Endothelial cell of umbilical vein (primary cell): ENCODE measurements around the gene OPCML. TPM values are rescaled to one million over a fixed set of nuclear protein-coding genes. Genes with fewer than 3 reads are reported as not detected.

Source experiments
- BruUV-seq: library from RNA; stranded (reverse); fragments of 400-500 nt; replicated peaks from 2 replicates; lab custom pipeline; 2021; lab: Mats Ljungman, UMichigan
- CTCF ChIA-PET: fragments of 300-600, 350-600 bp; sonication (Branson Sonifier 250); formaldehyde crosslinking; loops from one replicate; lab custom pipeline; 2021; ENCODE audit warnings: antibody characterized with exemption, inconsistent platforms; lab: Charles Lee
- POLR2A ChIA-PET: fragments of 300-600, 350-600 bp; sonication (Branson Sonifier 250); formaldehyde crosslinking; loops from one replicate; lab custom pipeline; 2021; ENCODE audit warnings: antibody characterized with exemption, inconsistent platforms; lab: Charles Lee
- DNase-seq: peaks from one replicate; pipeline ENCODE4 v3.0.0-alpha.2; 2011; ENCODE audit warnings: low read depth, low spot score
- FAIRE-seq: peaks from 2 replicates; lab custom pipeline; 2011; peaks lifted over from hg19 to GRCh38; lab: Jason Lieb, UNC
- H2AFZ ChIP-seq: 2 replicates; pipeline ENCODE4 v1.6.0; 2012; ENCODE audit warnings: low read depth, low read length, control low read depth, inconsistent platforms
- H3K27ac ChIP-seq: 2 replicates; pipeline ENCODE4 v1.5.1; 2011; ENCODE audit warnings: low read depth, mild to moderate bottlenecking, control low read depth, low read length, moderate library complexity; ENCODE audit not compliant: insufficient read depth
- H3K27me3 ChIP-seq, 2 experiments: 2 replicates each; pipeline versions ENCODE4 v1.6.0 to v1.6.1; 2011; ENCODE audit warnings: low read length in 2 of 2, mixed read lengths in 1 of 2; ENCODE audit not compliant: control insufficient read depth in 2 of 2, insufficient read depth in 2 of 2
- H3K36me3 ChIP-seq, 2 experiments: 2 replicates in 1 of 2; 3 replicates in 1 of 2; pipeline ENCODE4 v1.5.1; 2011; ENCODE audit warnings: low read length in 2 of 2, mild to moderate bottlenecking in 1 of 2, moderate library complexity in 1 of 2; ENCODE audit not compliant: control insufficient read depth in 2 of 2, insufficient read depth in 2 of 2; ENCODE audit errors: extremely low read depth in 1 of 2
- H3K4me1 ChIP-seq: 3 replicates; pipeline ENCODE4 v1.5.1; 2011; ENCODE audit warnings: mild to moderate bottlenecking, low read length; ENCODE audit not compliant: control insufficient read depth, insufficient read depth; ENCODE audit errors: extremely low read depth
- H3K4me2 ChIP-seq: 2 replicates; pipeline ENCODE4 v1.6.1; 2011; ENCODE audit warnings: low read length, control low read depth, mixed read lengths; ENCODE audit not compliant: insufficient read depth
- H3K4me3 ChIP-seq, 3 experiments: fragments of 200-600 bp in 1 of 3; sonication (generic), shearing (Covaris generic) in 1 of 3; replicated peaks in 1 of 3; 2 replicates each; pipeline ENCODE4 v1.5.1; 2011 to 2016; ENCODE audit warnings: control low read depth in 3 of 3, low read length in 3 of 3, mild to moderate bottlenecking in 2 of 3, inconsistent platforms in 1 of 3, low read depth in 1 of 3, moderate library complexity in 1 of 3; ENCODE audit not compliant: insufficient read depth in 1 of 3
- H3K79me2 ChIP-seq: 2 replicates; pipeline ENCODE4 v1.6.0; 2012; ENCODE audit warnings: low read length, inconsistent platforms; ENCODE audit not compliant: control insufficient read depth, insufficient read depth
- H3K9ac ChIP-seq: replicated peaks from 2 replicates; pipeline ENCODE3; 2011; ENCODE audit warnings: low read length, control low read depth; ENCODE audit not compliant: insufficient read depth; ENCODE audit errors: extremely low read depth
- H3K9me1 ChIP-seq: replicated peaks from 3 replicates; pipeline ENCODE4 v1.6.0; 2011; ENCODE audit warnings: mild to moderate bottlenecking, low read length; ENCODE audit not compliant: control insufficient read depth, insufficient read depth; ENCODE audit errors: extremely low read depth
- H3K9me3 ChIP-seq: replicated peaks from 2 replicates; pipeline ENCODE4 v1.5.1; 2012; ENCODE audit warnings: low read length, inconsistent platforms; ENCODE audit not compliant: control insufficient read depth, insufficient read depth
- H4K20me1 ChIP-seq: replicated peaks from 2 replicates; pipeline ENCODE3; 2011; ENCODE audit warnings: mild to moderate bottlenecking, low read length; ENCODE audit not compliant: control insufficient read depth, insufficient read depth; ENCODE audit errors: extremely low read depth
- EZH2 ChIP-seq: IDR thresholded peaks from 2 replicates; pipeline ENCODE4 v1.6.1; 2012; ENCODE audit warnings: borderline replicate concordance, low read depth, mild to moderate bottlenecking, moderate library complexity, low read length, inconsistent platforms; ENCODE audit not compliant: severe bottlenecking
- FOS ChIP-seq: IDR thresholded peaks from 2 replicates; pipeline ENCODE4 v1.6.1; 2011; ENCODE audit warnings: mild to moderate bottlenecking, low read length, moderate library complexity, borderline replicate concordance; ENCODE audit not compliant: insufficient read depth
- GATA2 ChIP-seq: IDR thresholded peaks from 2 replicates; pipeline ENCODE4 v1.7.0; 2011; ENCODE audit warnings: low read depth, mild to moderate bottlenecking, moderate library complexity, mixed read lengths, low read length; ENCODE audit not compliant: insufficient read length, insufficient read depth
- JUN ChIP-seq: IDR thresholded peaks from 2 replicates; pipeline ENCODE4 v1.6.1; 2011; ENCODE audit warnings: borderline replicate concordance, low read depth; ENCODE audit not compliant: insufficient read length, insufficient read depth
- MYC ChIP-seq: IDR thresholded peaks from one replicate; pipeline ENCODE4 v1.6.1; 2011; ENCODE audit warnings: mild to moderate bottlenecking, low read depth, low read length
- POLR2A ChIP-seq: IDR thresholded peaks from 2 replicates; pipeline ENCODE4 v1.6.1; 2012; ENCODE audit warnings: low read depth, mild to moderate bottlenecking, control low read depth, low read length
- POLR2AphosphoS5 ChIP-seq: IDR thresholded peaks from 2 replicates; pipeline ENCODE4 v1.6.1; 2012; ENCODE audit warnings: low read depth, mild to moderate bottlenecking, control low read depth, low read length, moderate library complexity; ENCODE audit not compliant: insufficient read depth
- dilution Hi-C: fragments of 300-500 bp; cut with MboI; formaldehyde crosslinking; loops from one replicate; pipeline ENCODE4 v1.15.0; 2019; ENCODE audit warnings: low sequenced_read_pairs; ENCODE audit not compliant: extremely low pct_ligation_motif_present
- intact Hi-C: fragments of 100-400 bp; cut with micrococcal nuclease; formaldehyde crosslinking; loops from one replicate; pipeline ENCODE4 v1.10.0; 2022
- polyA plus RNA-seq, 4 experiments: library from polyadenylated mRNA; depleted of rRNA in 3 of 4; stranded (reverse) in 3 of 4; unstranded in 1 of 4; fragments of >200 nt; gene quantifications; 2 replicates each; pipeline versions ENCODE4 v1.2.1 to v1.2.3, GENCODE V29; 2011 to 2012; ENCODE audit warnings: missing spikeins in 1 of 4
- total RNA-seq: library from RNA; stranded (reverse); gene quantifications from 2 replicates; pipeline ENCODE4 v1.2.3, GENCODE V29; 2021
- TF ChIP-seq, protein P1 (sequence below), 2 donors: IDR thresholded peaks; 1 replicate in 1 of 2; 2 replicates in 1 of 2; pipeline ENCODE4 v1.5.1; 2011; ENCODE audit warnings: low read length in 2 of 2, mild to moderate bottlenecking in 2 of 2, moderate library complexity in 2 of 2, control low read depth in 1 of 2, inconsistent platforms in 1 of 2, low read depth in 1 of 2; ENCODE audit not compliant: insufficient read depth in 1 of 2; ENCODE audit errors: extremely low read depth in 1 of 2
- TF ChIP-seq, protein P2 (sequence below): IDR thresholded peaks from 2 replicates; pipeline ENCODE4 v1.6.1; 2011; ENCODE audit not compliant: insufficient read depth, insufficient read length

OPCML gene
- total and polyA plus RNA-seq, 2 donors (not counting 3 experiments of a cell fraction or from before 2014, with no cell fraction given) = not detected

DNA sequence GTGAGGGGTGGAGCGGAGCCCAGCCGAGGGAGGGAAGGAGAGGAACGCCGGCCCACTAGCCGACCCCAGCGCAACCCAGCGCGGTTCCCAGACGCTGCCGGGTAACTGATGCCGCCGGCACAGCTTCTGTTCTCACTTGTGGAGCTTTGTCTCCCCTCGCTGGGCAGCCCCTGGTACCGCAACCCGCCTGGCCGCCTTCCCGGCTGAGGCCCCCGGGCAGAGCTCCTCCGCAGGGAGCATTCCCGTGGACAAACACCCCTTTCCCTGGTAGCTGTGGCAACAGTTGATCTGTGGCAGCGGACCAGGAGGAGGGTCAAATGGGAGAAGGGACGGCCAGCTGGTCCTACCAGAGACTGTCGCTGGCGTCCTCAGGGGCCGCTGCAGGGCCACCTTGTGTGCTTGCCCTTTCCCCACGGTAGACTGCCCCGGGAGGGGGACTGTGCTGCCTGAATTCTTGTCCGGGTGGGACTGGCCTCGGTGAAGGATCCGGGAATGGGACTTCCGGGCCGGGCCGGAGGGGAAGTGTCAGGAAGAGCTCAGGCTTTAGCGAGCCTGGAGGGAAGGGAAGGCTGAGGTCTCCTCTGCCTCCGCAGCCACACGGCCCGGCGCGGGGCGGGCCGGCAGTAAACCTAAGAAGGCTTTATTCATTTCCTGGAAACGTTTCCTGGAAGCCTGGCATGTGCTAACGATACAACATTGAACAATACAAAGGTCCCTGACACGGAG lies 468.0 kb downstream of the OPCML start:
- FAIRE-seq (peak; percentile 75), DNase-seq (peak; percentile 48)
- Histone ChIP-seq H3K9me3 (no peaks in the 10 kb centered on the region), H3K9me1 (no peaks in the 10 kb centered on the region), H3K27ac (peak overlapping the region; percentile 12), H3K27me3 (no peaks in the 10 kb centered on the region), H4K20me1 (no peaks in the 10 kb centered on the region), H3K4me1 (peaks cover 8% of the 10 kb centered on the region), H2AFZ (peak overlapping the region; percentile 99), H3K4me3 (peak overlapping the region; percentile 14 to 64 (median 42)), H3K36me3 (no peaks in the 10 kb centered on the region), H3K9ac (peak overlapping the region; percentile 61), H3K4me2 (peak overlapping the region; percentile 83), H3K79me2 (no peaks in the 10 kb centered on the region)
- intact Hi-C loops (loop anchor here (1.0 to 5.0 kb wide), 7 partner anchors 122 to 1373 kb away; no protein-coding TSS in a partner anchor), dilution Hi-C loops (no loop called here)
- CTCF ChIA-PET = interaction anchor here (0.6 to 2.0 kb wide), 14 partner anchors 14 to 1390 kb away, joined by 3 to 23 read pairs (median 6); no protein-coding TSS in a partner anchor
- TF ChIP-seq JUN (no peak), EZH2 (peak; percentile 33), GATA2 (no peak), POLR2AphosphoS5 (no peak), FOS (no peak), MYC (no peak), POLR2A (no peak)
- TF ChIP-seq, protein P1, sequence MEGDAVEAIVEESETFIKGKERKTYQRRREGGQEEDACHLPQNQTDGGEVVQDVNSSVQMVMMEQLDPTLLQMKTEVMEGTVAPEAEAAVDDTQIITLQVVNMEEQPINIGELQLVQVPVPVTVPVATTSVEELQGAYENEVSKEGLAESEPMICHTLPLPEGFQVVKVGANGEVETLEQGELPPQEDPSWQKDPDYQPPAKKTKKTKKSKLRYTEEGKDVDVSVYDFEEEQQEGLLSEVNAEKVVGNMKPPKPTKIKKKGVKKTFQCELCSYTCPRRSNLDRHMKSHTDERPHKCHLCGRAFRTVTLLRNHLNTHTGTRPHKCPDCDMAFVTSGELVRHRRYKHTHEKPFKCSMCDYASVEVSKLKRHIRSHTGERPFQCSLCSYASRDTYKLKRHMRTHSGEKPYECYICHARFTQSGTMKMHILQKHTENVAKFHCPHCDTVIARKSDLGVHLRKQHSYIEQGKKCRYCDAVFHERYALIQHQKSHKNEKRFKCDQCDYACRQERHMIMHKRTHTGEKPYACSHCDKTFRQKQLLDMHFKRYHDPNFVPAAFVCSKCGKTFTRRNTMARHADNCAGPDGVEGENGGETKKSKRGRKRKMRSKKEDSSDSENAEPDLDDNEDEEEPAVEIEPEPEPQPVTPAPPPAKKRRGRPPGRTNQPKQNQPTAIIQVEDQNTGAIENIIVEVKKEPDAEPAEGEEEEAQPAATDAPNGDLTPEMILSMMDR (IDR thresholded peaks at IDR 0.05; ENCODE audit: extremely low read depth in 1 of 2, insufficient read depth in 1 of 2, low read depth in 1 of 2, low read length in 2 of 2) = peak; percentile 63 to 68
- TF ChIP-seq, protein P2, sequence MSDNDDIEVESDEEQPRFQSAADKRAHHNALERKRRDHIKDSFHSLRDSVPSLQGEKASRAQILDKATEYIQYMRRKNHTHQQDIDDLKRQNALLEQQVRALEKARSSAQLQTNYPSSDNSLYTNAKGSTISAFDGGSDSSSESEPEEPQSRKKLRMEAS = no peak
- BruUV-seq = no TSS peak
- POLR2A ChIA-PET = no interaction called here
